Fibroblast of mammary gland (primary cell): Measurements from ENCODE around the gene VPS26B.

Experiments
- DNase-seq: peaks from one replicate; pipeline ENCODE4 v3.0.0-alpha.2; 2010; ENCODE audit warnings: low read depth
- H3K4me3 ChIP-seq: 2 replicates; pipeline ENCODE4 v1.5.1; 2011; ENCODE audit warnings: low read depth, mild to moderate bottlenecking, low read length, moderate library complexity; ENCODE audit not compliant: control insufficient read depth
- CTCF ChIP-seq: conservative IDR thresholded peaks from 2 replicates; pipeline ENCODE4 v1.5.1; 2011; ENCODE audit warnings: low read depth, low read length, inconsistent platforms; ENCODE audit not compliant: control insufficient read depth, insufficient read depth

The VPS26B gene

GRCh38 chr11:134257101-134257500 is 32.6 kb downstream of the VPS26B start:
- no peak for DNase-seq
- no peak overlapping the region for H3K4me3 ChIP-seq
- TF ChIP-seq CTCF = no peak

GRCh38 chr11:134258577-134258976 is 34.1 kb downstream of the VPS26B start:
- DNase-seq = no peak
- TF ChIP-seq CTCF = no peak
- no peak overlapping the region for H3K4me3 ChIP-seq

- no peak for TF ChIP-seq CTCF
- no peak overlapping the region for H3K4me3 ChIP-seq
- no peak for DNase-seq
Measured at GRCh38 chr11:134260503-134260902, 36.0 kb downstream of the VPS26B start.

GRCh38 chr11:134260983-134261382 is 36.5 kb downstream of the VPS26B start:
- no peak overlapping the region for H3K4me3 ChIP-seq
- no peak for DNase-seq
- TF ChIP-seq CTCF = no peak

GRCh38 chr11:134261626-134262488 is 37.4 kb downstream of the VPS26B start:
- DNase-seq = peak; percentile 25
- no peak overlapping the region for H3K4me3 ChIP-seq
- TF ChIP-seq CTCF = peak; percentile 57

GRCh38 chr11:134264966-134265764 is 40.7 kb downstream of the VPS26B start:
- DNase-seq = no peak
- no peak for TF ChIP-seq CTCF
- no peak overlapping the region for H3K4me3 ChIP-seq
